Measurements from ENCODE around the gene ALAD.

ALAD gene

DNA sequence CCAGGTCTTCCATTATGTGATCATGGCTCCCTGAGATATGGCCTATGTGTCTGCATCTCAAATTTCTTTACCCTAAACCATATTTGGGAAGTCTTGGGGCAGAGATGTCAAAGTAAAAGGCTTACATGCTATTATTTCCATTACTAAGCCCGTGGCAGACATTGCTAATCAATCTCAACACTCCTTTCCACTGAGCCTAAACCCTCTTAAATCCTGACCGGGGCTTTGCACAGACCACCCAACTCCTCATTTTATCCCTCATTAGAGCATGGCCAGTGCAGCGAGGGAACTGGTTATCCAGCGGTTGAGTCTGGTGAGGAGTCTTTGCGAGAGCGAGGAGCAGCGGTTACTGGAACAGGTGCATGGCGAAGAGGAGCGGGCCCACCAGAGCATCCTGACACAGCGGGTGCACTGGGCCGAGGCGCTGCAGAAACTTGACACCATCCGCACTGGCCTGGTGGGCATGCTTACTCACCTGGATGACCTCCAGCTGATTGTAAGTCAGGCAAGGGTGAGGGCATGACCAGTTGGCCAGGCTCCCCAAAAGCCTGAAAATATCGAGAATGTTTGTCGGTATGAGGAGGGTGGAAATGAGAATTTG lies 40.7 kb downstream of the ALAD start:
- Histone ChIP-seq H3K27ac (ENCODE audit: low read depth, low read length, severe bottlenecking) (no peak overlapping the region), H3K4me1 (ENCODE audit: control insufficient read depth, insufficient read depth, low read length, poor library complexity, severe bottlenecking) (no peaks in the 10 kb centered on the region), H3K4me3 (ENCODE audit: extremely low read depth, insufficient read depth, low read length, poor library complexity, severe bottlenecking) (no peak overlapping the region), H3K36me3 (ENCODE audit: control insufficient read depth, insufficient read depth, low read length) (no peaks in the 10 kb centered on the region), H3K9me3 (ENCODE audit: control insufficient read depth, low read length) (no peaks in the 10 kb centered on the region)
- WGBS, 2 experiments (ENCODE audit: insufficient coverage in 2 of 2), result 83 to 87% methylated on average over 15 of the region's 15 CpGs

DNA sequence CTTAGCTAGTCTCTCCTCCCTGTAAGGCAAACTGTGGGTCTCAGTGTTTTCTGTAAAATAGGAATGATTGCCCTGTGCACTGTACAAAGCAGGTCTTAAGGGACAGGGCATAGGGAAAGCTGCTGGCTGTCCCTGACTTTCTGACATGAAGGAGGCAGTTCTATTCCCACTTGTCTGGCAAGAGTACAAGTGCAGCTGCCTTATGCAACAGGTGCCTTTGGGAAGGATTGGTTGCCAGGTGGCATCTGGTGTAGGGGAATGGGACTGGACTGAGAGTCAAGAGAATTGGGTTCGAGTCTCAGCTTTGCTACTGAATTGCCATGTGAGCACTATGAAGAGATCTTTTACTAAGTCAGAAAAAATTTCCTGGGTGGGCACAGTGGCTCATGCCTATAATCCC lies 41.7 kb downstream of the ALAD start:
- WGBS, 2 experiments (ENCODE audit: insufficient coverage in 2 of 2), result 85% methylated on average over 1 of the region's 1 CpG; no CpG with 5 or more reads in 1 of the 2 experiments
- H3K4me1 ChIP-seq (ENCODE audit: control insufficient read depth, insufficient read depth, low read length, poor library complexity, severe bottlenecking), result no peaks in the 10 kb centered on the region
- H3K4me3 ChIP-seq (ENCODE audit: extremely low read depth, insufficient read depth, low read length, poor library complexity, severe bottlenecking), result no peak overlapping the region
- H3K27ac ChIP-seq (ENCODE audit: low read depth, low read length, severe bottlenecking), result no peak overlapping the region
- H3K9me3 ChIP-seq (ENCODE audit: control insufficient read depth, low read length), result no peaks in the 10 kb centered on the region
- H3K36me3 ChIP-seq (ENCODE audit: control insufficient read depth, insufficient read depth, low read length), result no peaks in the 10 kb centered on the region

DNA sequence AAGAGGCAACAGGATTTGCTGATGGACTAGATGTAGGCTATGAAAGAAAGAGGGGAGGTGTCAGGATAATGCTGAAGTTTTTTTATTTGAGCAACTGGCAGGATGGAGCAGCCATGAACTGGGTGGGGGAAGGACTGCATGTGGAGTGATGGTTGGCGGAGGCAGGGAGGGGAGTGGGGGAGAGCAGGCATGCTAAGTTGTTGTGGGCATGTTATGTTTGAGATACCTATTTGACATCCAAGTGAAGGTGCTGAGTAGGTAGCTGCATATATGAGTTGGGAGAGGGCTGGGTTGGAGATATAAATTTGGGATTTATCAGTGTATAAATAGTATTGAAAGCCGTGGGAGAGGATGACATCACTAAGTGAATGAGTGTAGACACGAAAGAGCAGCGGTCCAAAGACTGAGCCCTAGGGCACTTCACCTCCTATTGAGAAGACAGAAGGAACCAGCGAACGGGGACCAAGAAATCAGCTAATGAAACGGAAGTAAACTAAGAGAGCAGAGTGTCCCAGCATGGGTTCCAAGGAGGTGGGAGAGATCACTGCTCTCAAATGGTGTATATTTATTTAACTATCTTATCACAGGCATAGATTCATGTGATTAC lies 44.3 kb downstream of the ALAD start:
- no peaks in the 10 kb centered on the region for H3K4me1 ChIP-seq (ENCODE audit: control insufficient read depth, insufficient read depth, low read length, poor library complexity, severe bottlenecking)
- no peak overlapping the region for H3K27ac ChIP-seq (ENCODE audit: low read depth, low read length, severe bottlenecking)
- no peaks in the 10 kb centered on the region for H3K36me3 ChIP-seq (ENCODE audit: control insufficient read depth, insufficient read depth, low read length)
- 66 to 74% methylated on average over 4 to 6 of the region's 7 CpGs for WGBS, 2 experiments (ENCODE audit: insufficient coverage in 2 of 2)
- H3K9me3 ChIP-seq (ENCODE audit: control insufficient read depth, low read length), result no peaks in the 10 kb centered on the region
- H3K4me3 ChIP-seq (ENCODE audit: extremely low read depth, insufficient read depth, low read length, poor library complexity, severe bottlenecking), result no peak overlapping the region

DNA sequence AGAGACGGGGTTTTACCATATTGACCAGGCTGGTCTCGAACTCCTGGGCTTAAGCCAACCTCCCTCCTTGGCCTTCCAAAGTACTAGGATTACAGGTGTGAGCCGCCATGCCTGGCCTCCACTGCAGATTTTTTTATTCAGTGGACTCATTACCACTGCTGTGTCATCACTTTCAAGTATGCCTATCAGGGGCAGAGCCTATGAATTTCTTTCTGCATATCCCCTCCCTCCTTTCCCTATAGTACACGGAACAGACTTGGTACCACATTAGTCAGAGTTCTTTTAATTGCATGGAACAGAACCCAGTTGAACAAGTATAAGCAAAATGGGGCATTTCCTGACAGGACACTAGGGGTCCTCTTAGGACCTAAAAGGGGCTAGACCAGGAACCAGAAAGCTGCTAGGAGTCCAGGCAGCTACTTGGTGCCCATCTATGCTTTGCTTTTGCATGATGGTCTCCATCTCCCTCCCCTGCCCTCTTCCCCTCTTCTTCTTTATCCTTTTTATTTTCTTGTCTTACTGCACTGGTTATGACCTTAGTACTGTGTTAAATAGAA lies 46.0 kb downstream of the ALAD start:
- no peaks in the 10 kb centered on the region for H3K4me1 ChIP-seq (ENCODE audit: control insufficient read depth, insufficient read depth, low read length, poor library complexity, severe bottlenecking)

DNA sequence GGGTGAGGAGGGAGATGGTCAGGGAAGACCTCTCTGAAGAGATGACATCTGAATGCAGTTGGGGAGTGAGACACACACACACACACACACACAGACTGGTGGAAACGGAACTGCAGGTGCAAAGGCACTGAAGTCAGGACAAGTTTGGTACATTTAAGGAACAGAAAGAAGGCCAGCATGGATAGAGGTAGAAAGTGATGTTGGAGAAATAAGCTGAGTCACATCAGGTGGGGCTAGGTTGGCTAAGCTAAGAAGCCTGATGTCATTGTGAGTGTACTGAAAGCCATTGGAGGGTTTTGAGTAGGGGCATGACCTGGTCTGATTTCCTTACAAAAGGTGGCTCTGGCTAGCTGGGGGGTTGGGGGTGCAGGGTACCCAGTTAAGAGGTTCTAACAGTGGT lies 48.7 kb downstream of the ALAD start:
- Histone ChIP-seq H3K36me3 (ENCODE audit: control insufficient read depth, insufficient read depth, low read length) (no peaks in the 10 kb centered on the region), H3K4me1 (ENCODE audit: control insufficient read depth, insufficient read depth, low read length, poor library complexity, severe bottlenecking) (no peaks in the 10 kb centered on the region), H3K9me3 (ENCODE audit: control insufficient read depth, low read length) (no peaks in the 10 kb centered on the region), H3K4me3 (ENCODE audit: extremely low read depth, insufficient read depth, low read length, poor library complexity, severe bottlenecking) (no peak overlapping the region), H3K27ac (ENCODE audit: low read depth, low read length, severe bottlenecking) (no peak overlapping the region)
- no CpG with 5 or more reads among the region's 1 CpG for WGBS, 2 experiments (ENCODE audit: insufficient coverage in 2 of 2)

More for the DNA sequence above, 46.0 kb downstream of the ALAD start:
- WGBS, 2 experiments (ENCODE audit: insufficient coverage in 2 of 2), result 80 to 84% methylated on average over 4 of the region's 4 CpGs
- no peaks in the 10 kb centered on the region for H3K9me3 ChIP-seq (ENCODE audit: control insufficient read depth, low read length)
- no peak overlapping the region for H3K27ac ChIP-seq (ENCODE audit: low read depth, low read length, severe bottlenecking)
- no peak overlapping the region for H3K4me3 ChIP-seq (ENCODE audit: extremely low read depth, insufficient read depth, low read length, poor library complexity, severe bottlenecking)
- H3K36me3 ChIP-seq (ENCODE audit: control insufficient read depth, insufficient read depth, low read length), result no peaks in the 10 kb centered on the region

DNA sequence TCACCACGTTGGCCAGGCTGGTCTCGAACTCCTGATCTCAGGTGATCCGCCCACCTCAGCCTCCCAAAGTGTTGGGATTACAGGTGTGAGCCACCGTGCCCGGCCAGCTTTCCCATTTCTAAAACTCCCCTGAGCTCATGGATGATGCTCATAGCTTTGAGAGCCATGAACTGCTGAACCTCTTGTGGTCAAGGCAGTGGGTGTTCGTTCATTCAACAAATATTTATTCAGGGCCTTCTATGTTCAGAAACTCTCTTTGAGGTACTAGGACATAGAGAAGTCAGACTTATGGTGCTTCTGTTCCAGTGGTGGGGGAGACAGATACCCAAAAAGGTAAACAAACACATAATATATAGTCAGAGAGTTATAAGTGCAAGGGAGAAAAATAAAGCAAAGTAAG lies 49.1 kb downstream of the ALAD start:
- Histone ChIP-seq H3K36me3 (ENCODE audit: control insufficient read depth, insufficient read depth, low read length) (no peaks in the 10 kb centered on the region), H3K9me3 (ENCODE audit: control insufficient read depth, low read length) (no peaks in the 10 kb centered on the region), H3K27ac (ENCODE audit: low read depth, low read length, severe bottlenecking) (no peak overlapping the region), H3K4me1 (ENCODE audit: control insufficient read depth, insufficient read depth, low read length, poor library complexity, severe bottlenecking) (no peaks in the 10 kb centered on the region), H3K4me3 (ENCODE audit: extremely low read depth, insufficient read depth, low read length, poor library complexity, severe bottlenecking) (no peak overlapping the region)
- 60 to 85% methylated on average over 2 to 5 of the region's 6 CpGs for WGBS, 2 experiments (ENCODE audit: insufficient coverage in 2 of 2)

DNA sequence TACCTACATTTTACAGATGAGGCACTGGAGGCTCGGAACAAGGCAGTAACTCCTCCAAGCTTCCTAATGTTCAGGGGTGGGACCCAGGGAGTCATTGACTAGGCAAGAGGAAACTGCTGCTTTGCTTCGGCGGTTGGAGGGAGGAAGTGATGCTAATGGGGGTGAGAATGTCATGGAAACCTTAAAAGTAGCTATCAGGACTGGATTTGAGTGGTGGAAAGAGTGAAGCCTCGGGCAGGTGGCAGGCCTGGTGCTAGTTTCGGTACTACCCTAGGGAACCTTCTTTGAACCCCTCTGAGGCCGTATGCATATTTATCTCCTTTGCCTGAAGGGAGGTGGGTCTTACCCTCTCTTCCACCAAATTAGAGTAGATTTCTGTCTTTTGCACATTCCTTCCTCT lies 50.1 kb downstream of the ALAD start:
- Histone ChIP-seq H3K9me3 (ENCODE audit: control insufficient read depth, low read length) (no peaks in the 10 kb centered on the region), H3K4me1 (ENCODE audit: control insufficient read depth, insufficient read depth, low read length, poor library complexity, severe bottlenecking) (no peaks in the 10 kb centered on the region), H3K27ac (ENCODE audit: low read depth, low read length, severe bottlenecking) (no peak overlapping the region), H3K36me3 (ENCODE audit: control insufficient read depth, insufficient read depth, low read length) (no peaks in the 10 kb centered on the region), H3K4me3 (ENCODE audit: extremely low read depth, insufficient read depth, low read length, poor library complexity, severe bottlenecking) (no peak overlapping the region)
- WGBS, 2 experiments (ENCODE audit: insufficient coverage in 2 of 2), result 63 to 75% methylated on average over 5 of the region's 6 CpGs

DNA sequence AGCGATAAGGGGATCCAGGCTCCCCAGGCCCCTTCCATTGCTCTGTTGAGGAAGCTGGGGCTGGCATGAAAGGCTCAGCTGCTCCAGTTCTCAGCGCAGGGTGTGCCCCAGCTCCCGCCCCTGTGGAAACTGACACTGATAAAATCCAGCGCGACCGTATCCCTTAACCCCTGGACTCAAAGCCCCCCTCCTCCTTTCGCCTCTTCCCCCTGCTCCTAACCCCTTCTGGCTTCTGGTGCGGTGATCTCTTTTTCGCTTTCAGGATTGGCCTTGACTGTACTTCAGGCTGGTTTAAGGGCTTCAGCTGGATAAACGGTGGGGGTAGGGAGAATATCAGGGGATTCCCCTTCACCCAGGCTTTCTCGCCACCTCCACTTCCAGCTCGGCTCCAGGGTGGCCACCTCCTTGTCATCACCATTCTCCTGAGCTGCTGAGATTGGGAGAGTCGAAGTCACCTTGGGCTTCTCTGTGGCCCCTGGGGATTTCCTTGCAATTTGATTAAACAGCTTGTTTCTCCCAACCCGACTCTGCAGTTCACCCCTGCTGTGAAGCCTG lies 50.9 kb downstream of the ALAD start:
- Histone ChIP-seq H3K4me1 (ENCODE audit: control insufficient read depth, insufficient read depth, low read length, poor library complexity, severe bottlenecking) (no peaks in the 10 kb centered on the region), H3K4me3 (ENCODE audit: extremely low read depth, insufficient read depth, low read length, poor library complexity, severe bottlenecking) (peak overlapping the region; percentile 27), H3K27ac (ENCODE audit: low read depth, low read length, severe bottlenecking) (no peak overlapping the region)

DNA sequence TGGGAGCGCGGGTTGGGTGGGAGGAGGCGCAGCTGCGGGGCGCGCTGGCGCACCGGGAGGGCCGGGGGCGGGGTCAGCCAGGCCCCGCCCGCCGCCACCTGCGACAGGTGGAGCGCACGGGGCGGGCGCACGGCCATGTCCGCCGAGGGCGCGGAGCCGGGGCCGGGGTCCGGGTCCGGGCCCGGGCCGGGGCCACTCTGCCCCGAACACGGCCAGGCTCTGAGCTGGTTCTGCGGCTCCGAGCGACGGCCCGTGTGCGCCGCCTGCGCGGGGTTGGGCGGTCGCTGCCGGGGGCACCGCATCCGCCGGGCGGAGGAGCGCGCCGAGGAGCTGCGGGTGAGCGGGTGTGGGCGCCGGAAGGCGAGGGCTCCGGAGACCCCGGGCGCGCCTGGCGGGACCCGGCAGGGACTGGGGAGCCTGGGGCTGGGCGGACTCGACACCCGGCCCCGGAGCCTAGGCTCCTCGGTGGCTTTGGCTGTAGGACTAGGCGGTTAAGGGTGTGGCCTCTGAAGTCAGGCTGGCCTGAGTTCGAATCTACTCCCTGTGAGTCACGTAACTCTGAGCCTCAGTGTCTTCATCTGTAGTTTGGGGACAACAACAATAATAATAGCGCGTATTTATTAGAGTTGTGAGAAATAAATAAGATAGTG lies 51.5 kb downstream of the ALAD start, which contains the start of gene BSPRY:
Gene BSPRY (plus strand): TSS at position 97 of the 650 bp plus-strand sequence. CDS start 39 bp downstream, at position 136.
- Histone ChIP-seq H3K4me3 (ENCODE audit: extremely low read depth, insufficient read depth, low read length, poor library complexity, severe bottlenecking) (peak within 1 kb of the TSS; percentile 27), H3K4me1 (ENCODE audit: control insufficient read depth, insufficient read depth, low read length, poor library complexity, severe bottlenecking) (no peaks in the 10 kb centered on the region), H3K9me3 (ENCODE audit: control insufficient read depth, low read length) (no peaks in the 10 kb centered on the region), H3K27ac (ENCODE audit: low read depth, low read length, severe bottlenecking) (no peak within 1 kb of the TSS), H3K36me3 (ENCODE audit: control insufficient read depth, insufficient read depth, low read length) (no peaks in the 10 kb centered on the region)
- WGBS, 2 experiments (ENCODE audit: insufficient coverage in 2 of 2), result 1 to 3% methylated on average over 39 to 59 of the region's 71 CpGs

More for the DNA sequence above, 50.9 kb downstream of the ALAD start:
- no peaks in the 10 kb centered on the region for H3K36me3 ChIP-seq (ENCODE audit: control insufficient read depth, insufficient read depth, low read length)
- no peaks in the 10 kb centered on the region for H3K9me3 ChIP-seq (ENCODE audit: control insufficient read depth, low read length)
- 46 to 51% methylated on average over 4 to 9 of the region's 14 CpGs for WGBS, 2 experiments (ENCODE audit: insufficient coverage in 2 of 2)

DNA sequence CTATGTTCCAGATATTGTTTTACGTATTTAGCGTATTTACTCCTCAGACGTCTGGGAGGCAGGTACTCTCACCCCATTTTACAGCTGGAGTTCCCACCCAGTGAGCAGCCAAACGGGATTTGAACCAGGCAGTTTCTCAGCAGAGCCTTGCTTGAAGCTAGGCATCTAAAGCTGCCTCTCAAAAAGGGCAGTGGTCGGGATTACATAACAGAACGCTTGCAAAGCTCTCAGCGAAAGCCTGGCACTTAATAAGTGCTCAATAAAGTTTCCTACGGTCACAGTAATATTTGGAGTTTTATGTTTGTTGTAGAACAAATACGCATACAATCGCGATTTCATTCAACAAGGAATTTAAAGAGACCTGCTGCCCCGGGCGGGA lies 52.0 kb downstream of the ALAD start:
- Histone ChIP-seq H3K9me3 (ENCODE audit: control insufficient read depth, low read length) (no peaks in the 10 kb centered on the region), H3K4me1 (ENCODE audit: control insufficient read depth, insufficient read depth, low read length, poor library complexity, severe bottlenecking) (no peaks in the 10 kb centered on the region), H3K4me3 (ENCODE audit: extremely low read depth, insufficient read depth, low read length, poor library complexity, severe bottlenecking) (no peak overlapping the region), H3K36me3 (ENCODE audit: control insufficient read depth, insufficient read depth, low read length) (no peaks in the 10 kb centered on the region), H3K27ac (ENCODE audit: low read depth, low read length, severe bottlenecking) (no peak overlapping the region)
- WGBS, 2 experiments (ENCODE audit: insufficient coverage in 2 of 2), result 28 to 33% methylated on average over 6 to 8 of the region's 13 CpGs

Data from mesodermal cell (in vitro differentiated cells).